Activated naive CD4-positive, alpha-beta T cell treated with Interleukin-2 at 50 U/mL for 16 hours (primary cell): ENCODE measurements around the gene TIE1.

ENCODE experiments used
- DNase-seq: peaks from one replicate; pipeline ENCODE4 v3.0.0-alpha.2; 2020

The TIE1 gene

DNA sequence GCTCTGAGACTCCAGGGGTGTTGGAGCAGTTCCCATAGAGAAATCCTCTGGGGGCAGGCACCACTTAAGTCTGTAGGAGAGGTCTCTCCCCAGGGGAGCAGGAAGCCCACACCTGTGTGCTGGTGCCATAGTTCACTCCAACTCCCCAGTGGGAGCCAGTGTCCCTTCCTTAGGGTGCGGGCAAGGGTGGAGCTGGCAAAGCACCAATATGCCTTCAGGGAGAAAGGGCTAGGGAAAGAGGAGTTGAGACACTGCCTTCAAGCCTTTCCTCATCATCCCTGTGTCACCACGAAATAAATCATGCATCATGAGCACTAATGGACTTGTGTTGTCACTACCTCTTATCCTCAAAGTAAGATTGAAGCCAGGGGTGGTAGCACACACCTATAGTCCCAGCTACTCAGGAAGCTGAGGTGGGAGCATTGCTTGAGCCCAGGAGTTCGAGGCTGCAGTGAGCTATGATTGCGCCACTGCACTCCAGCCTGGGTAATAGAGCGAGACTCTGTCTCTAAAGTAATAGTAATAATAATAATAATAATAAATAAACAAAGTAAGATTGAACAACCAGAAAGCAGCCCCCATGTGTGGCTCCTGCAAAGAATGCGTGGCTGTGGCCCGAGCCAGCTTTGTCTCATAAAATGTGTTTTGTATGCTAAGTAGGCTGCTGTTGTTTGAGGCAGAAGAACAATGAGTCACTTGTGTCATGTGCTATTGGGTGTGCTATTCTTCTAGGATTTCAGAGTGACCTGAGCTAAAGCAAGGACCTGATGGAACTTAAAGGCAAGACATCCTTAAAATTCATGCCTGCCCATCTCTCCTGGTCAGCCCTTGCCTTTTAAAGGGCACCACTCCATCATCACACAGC lies 6.7 kb upstream of the TIE1 start:
- DNase-seq = no peak

DNA sequence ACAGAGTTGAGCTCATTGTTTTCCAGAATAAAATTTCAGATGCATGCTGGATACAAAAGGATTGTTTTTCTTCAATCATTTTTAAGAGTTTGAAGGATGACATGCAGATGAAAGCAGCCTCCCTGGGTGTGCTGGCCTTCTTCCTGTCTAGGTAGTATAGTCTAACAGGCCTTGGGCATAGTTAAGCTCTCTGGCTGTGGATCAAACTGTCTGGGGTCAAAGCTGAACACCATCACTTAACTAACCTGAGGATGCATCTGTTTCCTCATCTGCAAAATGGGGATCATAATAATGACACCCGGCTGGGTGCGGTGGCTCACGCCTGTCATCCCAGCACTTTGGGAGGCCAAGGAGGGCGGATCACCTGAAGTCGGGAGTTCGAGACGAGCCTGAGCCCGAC lies 6.0 kb upstream of the TIE1 start:
- DNase-seq = no peak

DNA sequence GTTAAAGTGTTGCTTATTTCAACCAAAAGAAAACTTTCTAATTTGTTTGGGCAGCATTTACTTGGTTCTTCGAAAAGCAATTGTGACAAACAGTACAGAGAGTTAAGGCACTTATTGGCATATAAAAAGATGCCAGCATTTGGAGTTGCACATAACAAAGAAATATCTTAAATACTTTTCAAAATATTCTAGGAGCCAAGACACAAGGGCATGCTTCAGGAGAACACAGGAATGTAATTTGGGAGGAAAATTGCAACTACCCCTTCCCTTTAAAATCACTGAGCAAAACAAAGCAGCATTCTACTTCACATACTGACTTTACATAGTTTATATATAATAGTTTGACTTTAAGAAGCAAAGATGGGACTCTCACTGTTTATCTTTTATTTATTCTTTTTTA lies 4.6 kb upstream of the TIE1 start:
- DNase-seq = no peak

DNA sequence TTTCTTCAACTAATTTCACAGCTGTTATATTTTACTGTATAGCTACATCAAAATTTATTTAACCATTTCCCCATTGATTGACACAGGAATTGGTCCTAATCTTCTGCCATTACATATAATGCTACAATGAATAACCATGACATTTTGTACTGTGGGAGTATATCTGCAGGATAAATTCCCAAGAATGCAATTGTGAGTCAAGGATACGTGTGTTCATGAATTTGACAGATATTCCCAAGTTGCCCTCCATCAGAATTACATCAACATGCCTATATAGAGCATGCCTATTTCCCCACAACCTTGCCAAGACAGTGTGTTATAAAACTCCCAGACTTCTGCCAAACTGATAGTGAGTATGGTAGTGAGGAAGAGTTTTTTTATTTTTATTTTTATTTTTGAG lies 2.7 kb upstream of the TIE1 start:
- DNase-seq = no peak

DNA sequence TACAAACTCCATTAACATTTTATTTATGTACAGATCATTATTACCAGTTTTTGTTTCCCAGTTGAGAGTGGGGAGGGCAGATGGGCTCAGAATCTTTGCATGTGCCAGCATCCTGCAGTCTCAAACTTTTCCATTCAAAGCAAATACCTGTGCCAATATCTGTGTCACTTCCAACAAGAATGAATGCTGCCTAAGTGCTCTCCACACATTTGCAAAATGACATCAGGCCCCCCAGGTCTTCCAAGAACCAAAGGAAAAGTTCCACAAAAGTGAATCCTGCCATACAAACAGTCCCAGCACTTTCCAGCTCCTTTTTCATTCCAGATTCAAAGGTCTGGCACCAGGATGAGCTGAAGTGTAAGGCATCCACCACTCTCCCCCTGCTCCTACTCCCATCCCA lies 1.7 kb upstream of the TIE1 start:
- no peak for DNase-seq

DNA sequence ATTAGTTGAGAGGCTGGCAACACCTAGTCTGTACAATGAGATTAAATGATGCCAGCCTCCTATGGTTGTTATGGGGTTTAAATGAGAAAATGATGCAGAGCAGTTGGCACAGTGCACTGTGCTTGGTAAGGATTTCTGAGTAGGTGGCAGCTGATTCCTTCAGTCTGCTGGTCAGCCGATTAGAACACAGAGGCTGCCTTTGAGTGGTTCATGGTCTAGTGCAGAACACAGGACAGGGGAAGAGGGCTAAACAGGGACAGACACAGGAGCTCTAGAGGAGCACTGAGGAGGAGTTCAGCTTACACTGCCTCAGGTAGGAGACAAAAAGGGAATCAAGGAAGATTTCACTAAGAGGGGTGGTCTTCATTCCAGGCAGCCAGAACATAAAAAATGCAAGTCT lies 1.4 kb downstream of the TIE1 start:
- DNase-seq = no peak

DNA sequence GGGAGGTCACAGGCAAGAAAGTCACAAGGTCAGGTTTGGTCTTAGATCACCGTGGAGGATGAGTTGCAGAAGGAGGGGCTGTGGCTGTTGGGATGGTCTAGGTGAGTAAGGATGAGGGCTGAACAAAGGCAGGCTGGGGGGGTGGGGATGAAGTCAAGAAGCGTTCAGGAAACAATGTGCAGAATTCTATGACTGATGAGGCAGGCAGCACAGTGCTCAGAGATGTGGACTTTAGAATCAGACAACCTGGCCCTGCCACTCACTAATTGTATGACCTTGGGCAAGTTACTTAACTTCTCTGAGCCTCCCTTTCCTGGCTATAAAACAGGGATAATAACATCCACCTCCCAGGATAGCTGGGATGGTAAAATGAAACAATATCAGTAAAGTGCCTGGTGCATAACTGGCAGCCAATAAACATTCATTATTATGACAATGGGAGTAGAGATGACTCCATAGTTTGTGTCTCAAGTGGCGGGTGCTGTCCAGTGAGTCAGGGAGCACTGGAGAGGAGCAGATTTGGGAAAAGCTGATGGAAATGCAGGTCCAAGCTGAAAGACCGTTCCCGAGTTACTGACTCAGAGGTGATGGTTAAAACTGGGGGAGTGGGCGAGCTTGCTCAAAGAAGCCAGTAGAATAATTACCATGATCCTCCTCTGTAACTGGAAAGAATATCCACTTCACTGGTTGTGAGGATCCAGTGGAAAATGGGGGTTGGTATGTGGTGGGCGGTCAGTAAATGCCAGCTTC lies 2.1 kb downstream of the TIE1 start:
- DNase-seq = no peak

DNA sequence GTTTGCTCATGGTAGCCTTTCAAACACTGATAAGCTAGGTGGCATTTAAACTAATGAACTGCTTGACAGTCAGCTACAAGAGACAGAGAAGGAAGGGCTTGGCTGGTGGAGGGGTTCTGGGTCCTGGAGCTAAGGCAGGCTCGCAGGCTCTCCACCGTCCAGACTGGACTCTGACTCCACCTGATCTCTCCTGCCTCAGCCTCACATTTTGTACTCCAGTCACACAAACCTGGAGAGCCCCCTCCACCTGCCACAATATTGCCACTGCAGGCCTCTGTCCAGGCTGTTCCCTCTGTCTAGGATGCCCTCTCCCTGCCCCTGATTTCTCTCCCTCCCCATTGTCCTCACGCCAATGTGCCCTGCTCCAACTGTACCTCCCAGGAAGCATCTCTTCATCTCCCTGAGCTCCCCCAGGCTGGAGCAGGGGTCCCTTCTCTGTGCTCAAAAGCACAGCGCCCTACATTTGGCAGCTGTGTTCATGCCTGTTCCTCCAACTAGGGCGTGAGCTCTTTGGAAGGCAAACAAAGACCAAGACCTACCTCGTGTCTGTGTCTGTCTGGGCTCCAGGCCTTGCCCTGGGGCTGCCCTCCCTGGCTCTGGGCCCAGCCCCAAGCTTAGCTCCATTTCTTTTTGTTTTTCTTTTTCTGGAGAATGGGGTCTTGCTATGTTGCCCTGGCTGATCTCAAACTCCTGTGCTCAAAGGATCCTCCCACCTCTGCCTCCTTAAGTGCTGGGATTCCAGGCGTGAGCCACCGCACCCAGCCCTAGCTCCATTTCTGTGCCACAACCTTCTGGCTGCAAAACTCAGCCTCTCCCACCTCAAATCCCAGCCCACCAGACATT lies 2.9 kb downstream of the TIE1 start:
- DNase-seq = no peak

DNA sequence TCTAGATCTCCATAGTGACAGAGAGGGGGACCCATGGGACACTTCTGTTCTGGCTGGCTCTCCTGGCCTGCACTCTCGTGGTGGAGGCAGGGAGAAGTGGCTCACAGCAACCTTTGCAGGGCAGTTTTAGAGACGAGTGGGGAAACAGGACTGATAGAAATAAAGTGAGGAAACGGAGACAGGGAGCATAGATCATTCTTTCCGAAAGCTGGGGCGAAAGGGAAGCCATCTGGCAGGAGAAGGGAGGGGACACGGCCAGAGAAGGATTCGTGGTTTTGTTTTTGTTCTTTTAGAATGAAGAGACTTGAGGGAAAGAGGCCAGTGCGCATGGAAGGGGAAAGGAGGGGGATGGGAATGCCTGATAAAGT lies 3.5 kb downstream of the TIE1 start:
- DNase-seq = no peak

DNA sequence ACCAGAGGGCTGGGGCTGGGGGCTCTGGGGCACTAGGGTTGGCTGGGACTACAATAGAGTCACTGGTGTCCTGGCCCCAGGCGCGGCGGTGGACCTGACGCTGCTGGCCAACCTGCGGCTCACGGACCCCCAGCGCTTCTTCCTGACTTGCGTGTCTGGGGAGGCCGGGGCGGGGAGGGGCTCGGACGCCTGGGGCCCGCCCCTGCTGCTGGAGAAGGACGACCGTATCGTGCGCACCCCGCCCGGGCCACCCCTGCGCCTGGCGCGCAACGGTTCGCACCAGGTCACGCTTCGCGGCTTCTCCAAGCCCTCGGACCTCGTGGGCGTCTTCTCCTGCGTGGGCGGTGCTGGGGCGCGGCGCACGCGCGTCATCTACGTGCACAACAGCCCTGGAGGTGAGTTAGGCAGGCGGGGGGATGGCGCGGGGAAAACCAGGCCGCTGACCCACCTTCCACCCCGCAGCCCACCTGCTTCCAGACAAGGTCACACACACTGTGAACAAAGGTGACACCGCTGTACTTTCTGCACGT lies 4.1 kb downstream of the TIE1 start:
- DNase-seq = no peak

DNA sequence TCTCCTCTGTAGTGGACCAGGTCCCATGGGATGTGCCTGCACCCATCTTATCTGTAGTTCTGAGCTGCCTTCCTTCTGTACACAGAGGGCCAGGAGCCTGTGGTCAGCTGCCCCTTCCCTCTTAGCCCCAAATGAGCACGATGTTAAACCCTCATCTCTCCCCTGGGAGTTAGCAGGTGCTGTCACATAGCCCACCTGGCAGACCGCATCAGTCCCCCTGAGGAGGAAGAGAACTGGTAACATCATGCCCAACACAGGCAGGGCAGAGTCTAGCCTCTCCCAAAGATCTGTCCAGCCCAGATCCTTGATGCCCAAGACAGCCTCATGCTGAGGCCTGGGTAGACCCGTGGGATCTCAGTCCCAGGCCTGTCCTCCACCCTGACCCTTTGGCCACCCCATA lies 4.7 kb downstream of the TIE1 start:
- DNase-seq = no peak

DNA sequence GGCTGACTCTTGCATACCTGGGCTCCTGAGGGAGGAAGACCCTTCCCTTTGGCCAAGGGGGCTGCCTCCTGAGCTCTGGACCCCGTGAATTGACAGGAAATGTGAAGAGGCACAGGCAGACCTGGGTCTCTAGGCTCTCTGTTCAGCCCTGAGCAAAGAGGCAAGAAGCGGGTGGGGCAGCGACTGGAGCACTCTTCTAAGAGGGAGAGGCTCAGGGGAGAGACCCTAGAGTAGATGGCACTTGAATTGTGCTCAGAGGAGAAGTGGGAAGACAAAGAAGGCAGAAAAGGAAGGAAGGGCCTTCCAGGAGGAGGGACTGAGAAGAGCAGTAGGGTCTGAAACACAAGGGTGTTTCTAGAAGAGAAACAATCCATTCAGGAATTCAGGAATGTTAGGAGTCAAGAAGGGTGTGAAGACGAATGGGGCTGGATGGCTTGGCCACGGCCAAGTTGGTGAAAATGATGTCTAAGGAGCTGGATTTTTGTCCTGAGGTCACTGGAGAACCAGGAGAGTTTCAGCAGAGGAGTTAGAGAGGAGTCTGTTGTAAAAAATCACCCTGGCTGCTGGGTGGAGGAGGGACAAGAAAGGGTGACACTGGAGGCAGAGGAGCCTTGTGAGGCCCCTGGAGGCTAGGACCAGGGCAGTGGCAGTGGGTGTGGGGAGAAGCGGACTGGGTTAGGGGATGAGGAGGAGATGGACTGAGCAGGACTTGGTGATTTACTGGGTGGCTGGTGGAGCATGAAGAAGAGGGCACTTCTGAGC lies 5.3 kb downstream of the TIE1 start:
- no peak for DNase-seq

DNA sequence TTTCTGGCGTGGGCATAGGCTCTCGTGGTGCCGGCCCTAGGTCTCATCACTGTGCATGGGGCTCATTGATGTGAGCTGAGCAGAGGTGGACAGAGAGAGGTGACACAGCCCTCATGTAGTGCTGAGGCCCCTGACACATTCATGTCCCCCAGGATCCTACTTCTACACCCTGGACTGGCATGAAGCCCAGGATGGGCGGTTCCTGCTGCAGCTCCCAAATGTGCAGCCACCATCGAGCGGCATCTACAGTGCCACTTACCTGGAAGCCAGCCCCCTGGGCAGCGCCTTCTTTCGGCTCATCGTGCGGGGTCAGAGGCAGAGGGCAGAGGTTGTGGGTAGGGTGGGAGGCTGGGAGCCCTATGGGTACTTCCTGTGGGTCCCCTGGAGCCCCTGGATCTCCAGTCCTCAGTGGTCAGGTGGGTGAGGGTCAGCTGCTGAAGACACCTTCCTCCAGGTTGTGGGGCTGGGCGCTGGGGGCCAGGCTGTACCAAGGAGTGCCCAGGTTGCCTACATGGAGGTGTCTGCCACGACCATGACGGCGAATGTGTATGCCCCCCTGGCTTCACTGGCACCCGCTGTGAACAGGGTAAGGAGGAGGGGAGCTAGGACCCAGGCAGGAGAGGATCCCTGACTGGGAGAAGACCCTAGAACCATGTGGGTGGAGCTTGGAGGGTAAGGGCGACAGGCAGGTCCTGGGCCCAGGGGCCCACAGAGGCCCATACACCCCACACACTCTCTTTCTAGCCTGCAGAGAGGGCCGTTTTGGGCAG lies 6.1 kb downstream of the TIE1 start:
- DNase-seq = no peak

DNA sequence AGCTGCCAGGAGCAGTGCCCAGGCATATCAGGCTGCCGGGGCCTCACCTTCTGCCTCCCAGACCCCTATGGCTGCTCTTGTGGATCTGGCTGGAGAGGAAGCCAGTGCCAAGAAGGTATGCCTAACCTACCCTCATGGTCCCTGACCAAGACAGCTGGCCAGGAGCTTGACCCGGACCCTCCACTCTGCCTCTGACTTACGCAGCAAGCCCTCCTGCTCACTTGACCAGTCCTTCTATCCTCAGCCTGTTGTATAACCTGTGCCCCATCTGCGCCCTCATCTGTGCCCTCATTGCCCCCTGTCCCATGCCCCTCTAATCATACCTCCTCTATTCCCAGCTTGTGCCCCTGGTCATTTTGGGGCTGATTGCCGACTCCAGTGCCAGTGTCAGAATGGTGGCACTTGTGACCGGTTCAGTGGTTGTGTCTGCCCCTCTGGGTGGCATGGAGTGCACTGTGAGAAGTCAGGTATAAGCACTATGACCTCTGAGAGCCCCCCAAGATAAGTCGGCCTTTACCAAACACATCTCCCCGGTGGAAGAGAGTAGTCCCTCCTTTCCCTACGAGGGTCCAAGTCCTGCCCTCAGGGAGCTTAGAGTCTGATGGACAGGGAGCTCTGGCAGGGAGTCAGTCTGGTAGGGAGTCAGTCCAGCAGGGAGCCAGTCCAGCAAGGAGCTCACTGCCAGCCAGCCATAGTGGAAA lies 6.8 kb downstream of the TIE1 start:
- DNase-seq = no peak

DNA sequence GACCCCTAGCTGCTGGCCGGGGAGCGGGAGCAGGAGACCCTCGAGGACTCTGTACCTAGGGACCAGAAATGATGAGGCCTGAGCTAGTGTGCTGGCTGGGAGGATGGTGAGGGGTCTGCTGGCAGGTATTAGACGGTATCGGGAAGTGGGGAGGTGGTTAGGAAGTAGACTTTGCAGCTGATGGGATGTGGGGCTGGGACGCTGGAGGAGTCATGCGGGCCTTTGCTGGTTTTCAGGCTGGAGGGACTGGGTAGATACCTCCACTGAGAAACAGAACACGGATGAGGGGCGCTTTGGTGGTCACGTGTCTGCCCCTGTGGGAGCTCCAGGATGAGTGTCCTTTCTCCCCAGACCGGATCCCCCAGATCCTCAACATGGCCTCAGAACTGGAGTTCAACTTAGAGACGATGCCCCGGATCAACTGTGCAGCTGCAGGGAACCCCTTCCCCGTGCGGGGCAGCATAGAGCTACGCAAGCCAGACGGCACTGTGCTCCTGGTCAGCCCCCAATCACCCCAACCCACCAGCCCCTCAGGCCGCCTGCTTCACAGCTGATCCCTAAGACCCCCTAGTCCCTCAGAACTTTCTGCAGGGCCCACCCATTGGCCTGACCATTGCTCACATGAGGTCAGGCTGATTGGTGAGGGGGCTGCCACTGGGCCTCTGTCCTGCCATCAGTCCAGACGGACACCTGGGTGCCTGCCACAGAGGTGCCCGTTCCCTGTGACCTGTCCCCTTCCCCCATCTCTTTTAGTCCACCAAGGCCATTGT lies 8.0 kb downstream of the TIE1 start:
- DNase-seq = no peak

DNA sequence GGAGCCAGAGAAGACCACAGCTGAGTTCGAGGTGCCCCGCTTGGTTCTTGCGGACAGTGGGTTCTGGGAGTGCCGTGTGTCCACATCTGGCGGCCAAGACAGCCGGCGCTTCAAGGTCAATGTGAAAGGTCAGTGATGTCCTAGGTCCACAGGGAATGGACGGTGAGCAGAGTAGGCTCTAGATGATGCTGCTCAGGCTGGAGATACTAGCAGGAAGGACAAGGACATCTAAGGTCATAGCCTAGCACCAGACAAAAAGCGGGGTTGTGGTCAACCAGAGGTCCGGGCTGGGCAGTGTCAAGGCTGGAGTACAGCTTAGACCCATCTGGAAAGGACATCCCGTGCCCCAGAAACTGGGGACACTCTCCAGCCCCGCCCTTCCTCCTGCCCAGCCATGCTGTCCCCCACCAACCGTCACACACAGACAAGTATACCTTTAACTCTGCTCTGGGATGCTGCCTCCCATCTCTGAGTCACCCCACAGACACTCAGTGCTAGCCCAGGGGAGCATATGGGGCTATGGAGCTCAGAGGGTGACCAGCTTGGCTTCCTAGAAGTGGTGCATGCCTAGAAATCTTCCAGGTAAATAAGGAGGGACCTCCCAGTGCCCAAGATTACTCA lies 8.7 kb downstream of the TIE1 start:
- DNase-seq = no peak

DNA sequence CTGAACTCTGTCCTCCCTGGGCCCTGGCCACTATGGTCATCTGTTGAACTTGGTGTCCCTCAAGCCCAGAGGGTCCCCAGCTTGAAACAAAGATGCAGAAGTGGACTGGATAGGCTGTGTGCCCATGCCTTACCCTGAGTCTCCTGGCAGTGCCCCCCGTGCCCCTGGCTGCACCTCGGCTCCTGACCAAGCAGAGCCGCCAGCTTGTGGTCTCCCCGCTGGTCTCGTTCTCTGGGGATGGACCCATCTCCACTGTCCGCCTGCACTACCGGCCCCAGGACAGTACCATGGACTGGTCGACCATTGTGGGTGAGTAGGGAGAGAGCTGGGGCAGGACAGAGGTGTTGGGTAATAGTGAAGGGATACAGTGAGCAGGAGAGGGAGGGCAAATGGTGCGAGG lies 10.7 kb downstream of the TIE1 start:
- DNase-seq = no peak

DNA sequence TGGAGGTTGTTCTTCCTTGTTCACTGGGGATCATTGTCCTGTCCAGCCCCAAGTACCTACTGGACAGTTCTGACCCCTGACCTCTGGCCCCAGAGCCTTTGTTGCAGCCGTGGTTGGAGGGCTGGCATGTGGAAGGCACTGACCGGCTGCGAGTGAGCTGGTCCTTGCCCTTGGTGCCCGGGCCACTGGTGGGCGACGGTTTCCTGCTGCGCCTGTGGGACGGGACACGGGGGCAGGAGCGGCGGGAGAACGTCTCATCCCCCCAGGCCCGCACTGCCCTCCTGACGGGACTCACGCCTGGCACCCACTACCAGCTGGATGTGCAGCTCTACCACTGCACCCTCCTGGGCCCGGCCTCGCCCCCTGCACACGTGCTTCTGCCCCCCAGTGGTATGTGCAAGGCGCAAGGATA lies 11.4 kb downstream of the TIE1 start:
- DNase-seq = no peak

DNA sequence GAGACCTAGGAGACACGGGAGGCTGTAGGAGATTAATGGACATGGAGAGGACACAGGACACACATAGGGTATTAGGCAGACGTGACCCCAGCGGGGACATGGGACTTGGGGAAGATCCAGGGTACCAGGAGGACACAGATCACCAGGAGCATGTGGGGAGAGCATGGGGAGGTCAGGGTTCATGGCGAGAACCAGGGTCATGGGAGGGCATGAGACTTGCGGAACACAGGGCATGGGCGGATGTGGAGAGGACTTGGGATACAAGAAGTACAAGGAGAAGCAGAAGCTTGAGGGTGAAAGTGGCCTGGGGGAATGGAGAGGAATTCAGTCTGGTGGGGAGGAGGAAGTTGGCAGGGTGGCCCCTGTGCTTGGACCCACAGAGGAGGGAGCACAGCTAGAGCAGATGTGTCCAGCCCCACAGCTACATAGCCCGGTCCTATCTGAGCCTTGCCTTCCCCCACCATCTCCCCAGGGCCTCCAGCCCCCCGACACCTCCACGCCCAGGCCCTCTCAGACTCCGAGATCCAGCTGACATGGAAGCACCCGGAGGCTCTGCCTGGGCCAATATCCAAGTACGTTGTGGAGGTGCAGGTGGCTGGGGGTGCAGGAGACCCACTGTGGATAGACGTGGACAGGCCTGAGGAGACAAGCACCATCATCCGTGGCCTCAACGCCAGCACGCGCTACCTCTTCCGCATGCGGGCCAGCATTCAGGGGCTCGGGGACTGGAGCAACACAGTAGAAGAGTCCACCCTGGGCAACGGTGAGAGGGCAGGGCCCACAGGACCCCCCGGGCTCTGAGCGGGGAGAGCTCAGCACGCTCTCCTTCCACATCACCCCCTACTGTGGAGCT lies 12.1 kb downstream of the TIE1 start:
- no peak for DNase-seq
